Daoy (cell line): ENCODE data around the gene GREM2. TPM values are rescaled to one million over a fixed set of nuclear protein-coding genes. Genes with fewer than 3 reads are reported as not detected.

ENCODE experiments used
- DNase-seq: peaks from one replicate; pipeline ENCODE4 v3.0.0-alpha.2; 2015; ENCODE audit warnings: low read depth
- total RNA-seq: library from RNA; depleted of rRNA; stranded (reverse); fragments of >200 nt; shearing (Covaris generic); gene quantifications from 2 replicates; pipeline ENCODE4 v1.2.3, GENCODE V29; 2014

The GREM2 gene
- total RNA-seq, 1 experiment from 2014 or later = not detected

GRCh38 chr1:240499012-240499411 is 112.9 kb downstream of the GREM2 start:
- DNase-seq = peak; percentile 33

- no peak for DNase-seq
Measured at GRCh38 chr1:240498335-240498734, 113.6 kb downstream of the GREM2 start.

GRCh38 chr1:240497908-240498307 is 114.0 kb downstream of the GREM2 start:
- DNase-seq = no peak

- no peak for DNase-seq
Measured at GRCh38 chr1:240496941-240497340, 115.0 kb downstream of the GREM2 start.

GRCh38 chr1:240496356-240496755 is 115.6 kb downstream of the GREM2 start:
- no peak for DNase-seq

GRCh38 chr1:240495601-240496000 is 116.4 kb downstream of the GREM2 start:
- DNase-seq = no peak

- DNase-seq = no peak
Measured at GRCh38 chr1:240492832-240493440, 119.0 kb downstream of the GREM2 start.

GRCh38 chr1:240491796-240492195 is 120.2 kb downstream of the GREM2 start:
- DNase-seq = no peak

GRCh38 chr1:240491156-240491555 is 120.8 kb downstream of the GREM2 start:
- DNase-seq = peak; percentile 56

GRCh38 chr1:240487493-240487892 is 124.5 kb downstream of the GREM2 start:
- DNase-seq = no peak

GRCh38 chr1:240486611-240487010 is 125.3 kb downstream of the GREM2 start:
- DNase-seq = no peak

GRCh38 chr1:240484804-240485443 is 127.0 kb downstream of the GREM2 start:
- no peak for DNase-seq

- DNase-seq = no peak
Measured at GRCh38 chr1:240478536-240478935, 133.4 kb downstream of the GREM2 start.

GRCh38 chr1:240475832-240476231 is 136.1 kb downstream of the GREM2 start:
- DNase-seq = no peak

GRCh38 chr1:240474133-240474614 is 137.8 kb downstream of the GREM2 start:
- DNase-seq = peak; percentile 27

GRCh38 chr1:240468656-240469055 is 143.3 kb downstream of the GREM2 start:
- no peak for DNase-seq

- DNase-seq = no peak
Measured at GRCh38 chr1:240467895-240468294, 144.1 kb downstream of the GREM2 start.

GRCh38 chr1:240466509-240466908 is 145.4 kb downstream of the GREM2 start:
- DNase-seq = no peak

GRCh38 chr1:240465531-240465940 is 146.4 kb downstream of the GREM2 start:
- DNase-seq = no peak

GRCh38 chr1:240464099-240464498 is 147.9 kb downstream of the GREM2 start:
- DNase-seq = no peak

GRCh38 chr1:240462766-240463395 is 149.1 kb downstream of the GREM2 start:
- DNase-seq = no peak

- DNase-seq = no peak
Measured at GRCh38 chr1:240462277-240462676, 149.7 kb downstream of the GREM2 start.

- DNase-seq = no peak
Measured at GRCh38 chr1:240457203-240457602, 154.8 kb downstream of the GREM2 start.
